ENCODE data around the gene PIGT. TPM values are rescaled to one million over a fixed set of nuclear protein-coding genes. Genes with fewer than 3 reads are reported as not detected.

Gene PIGT
- total and polyA plus RNA-seq, 2 of the 13 experiments (the other 11 are each of a cell fraction or from before 2014, with no cell fraction given), result 65.9 to 74.1 TPM

- peak; percentile 37; the same call in 1 of the 2 replicates for TF ChIP-seq ZNF550 (CRISPR knock-in tag; IDR thresholded peaks at IDR 0.05; ENCODE audit: borderline replicate concordance)
- TF ChIP-seq PRPF4 (IDR thresholded peaks at IDR 0.05; ENCODE audit: low read depth, low read length, poor library complexity, severe bottlenecking), result peak; percentile 7
- no peak for TF ChIP-seq SKI (IDR thresholded peaks at IDR 0.05; ENCODE audit: partially characterized antibody)
- TF ChIP-seq ZNF101 (CRISPR knock-in tag; IDR thresholded peaks at IDR 0.05; ENCODE audit: borderline replicate concordance, low read depth), result no peak; the same call in 1 of the 2 replicates
- no peak for TF ChIP-seq ZBTB40 (IDR thresholded peaks at IDR 0.05)
- TF ChIP-seq ZBTB40 (CRISPR knock-in tag; IDR thresholded peaks at IDR 0.05), result peak; percentile 70; the same call in 1 of the 2 replicates
- 0 out of 2 replicates have a peak, but pooled peaks have one; percentile 34 for TF ChIP-seq KLF9 (CRISPR knock-in tag; IDR thresholded peaks at IDR 0.05; ENCODE audit: low read depth)
- TF ChIP-seq ZSCAN20 (CRISPR knock-in tag; IDR thresholded peaks at IDR 0.05; ENCODE audit: borderline replicate concordance), result peak; percentile 75; the same call in 1 of the 2 replicates
- TF ChIP-seq POLR2A (IDR thresholded peaks at IDR 0.05; ENCODE audit: insufficient read depth in 1 of 2, low read depth in 2 of 2, low read length in 2 of 2), result peak in 1 of 2 experiments; percentile 53; a peak in 1 of 4 replicates
- peak; percentile 43 for TF ChIP-seq CTCF (CRISPR knock-in tag; IDR thresholded peaks at IDR 0.05)
- TF ChIP-seq SALL1 (CRISPR knock-in tag; IDR thresholded peaks at IDR 0.05), result peak; percentile 24; the same call in 1 of the 2 replicates
- TF ChIP-seq MTERF4 (CRISPR knock-in tag; IDR thresholded peaks at IDR 0.05), result peak; percentile 58; the same call in 1 of the 2 replicates
- TF ChIP-seq GABPA (IDR thresholded peaks at IDR 0.05; ENCODE audit: low read depth, low read length), result peak; percentile 53; the same call in 1 of the 2 replicates
- TF ChIP-seq GABPA (CRISPR knock-in tag; IDR thresholded peaks at IDR 0.05; ENCODE audit: low read depth), result peak; percentile 45; the same call in 1 of the 2 replicates
- TF ChIP-seq DBP (CRISPR knock-in tag; IDR thresholded peaks at IDR 0.05; ENCODE audit: not compliant biosample characterization), result no peak
- TF ChIP-seq HNRNPLL (IDR thresholded peaks at IDR 0.05; ENCODE audit: low read depth, low read length, poor library complexity, severe bottlenecking), result peak; percentile 95
These were observed 9.5 kb upstream of the PIGT start (continued) for GRCh38 chr20:45406260-45407066.

Measured in HepG2 (cell line).